Fibroblast of lung (primary cell): ENCODE measurements around the gene CLMP. TPM values are rescaled to one million over a fixed set of nuclear protein-coding genes. Genes with fewer than 3 reads are reported as not detected.

Source experiments
- DNase-seq, 2 donors: peaks; one replicate each; pipeline versions ENCODE4 v3.0.0 to v3.0.0-alpha.2; 2010; ENCODE audit warnings: low read depth in 2 of 2
- H2AFZ ChIP-seq: 2 replicates; pipeline ENCODE4 v1.5.1; 2012; ENCODE audit warnings: low read length, control low read depth, inconsistent platforms
- H3K27ac ChIP-seq: 2 replicates; pipeline ENCODE4 v1.5.1; 2011; ENCODE audit warnings: low read length, control low read depth; ENCODE audit not compliant: insufficient read depth
- H3K27me3 ChIP-seq: 2 replicates; pipeline ENCODE4 v1.5.1; 2011; ENCODE audit warnings: mild to moderate bottlenecking, low read length; ENCODE audit not compliant: control insufficient read depth, insufficient read depth
- H3K36me3 ChIP-seq: 2 replicates; pipeline ENCODE4 v1.5.1; 2011; ENCODE audit warnings: low read length; ENCODE audit not compliant: control insufficient read depth, insufficient read depth
- H3K4me1 ChIP-seq: 2 replicates; pipeline ENCODE4 v1.5.1; 2011; ENCODE audit warnings: low read length; ENCODE audit not compliant: control insufficient read depth, insufficient read depth; ENCODE audit errors: extremely low read depth
- H3K4me2 ChIP-seq: 2 replicates; pipeline ENCODE4 v1.5.1; 2011; ENCODE audit warnings: low read length, control low read depth; ENCODE audit not compliant: insufficient read depth; ENCODE audit errors: extremely low read depth
- H3K4me3 ChIP-seq, 4 experiments: fragments of 200-600 bp in 1 of 4; sonication (generic) in 1 of 4; replicated peaks in 1 of 4; 2 replicates each; pipeline ENCODE4 v1.5.1; 2011 to 2016; ENCODE audit warnings: low read length in 4 of 4, low read depth in 3 of 4, mild to moderate bottlenecking in 3 of 4, control low read depth in 2 of 4, inconsistent platforms in 1 of 4, mixed read lengths in 1 of 4; ENCODE audit not compliant: insufficient read depth in 1 of 4; ENCODE audit errors: control extremely low read depth in 1 of 4
- H3K79me2 ChIP-seq: 2 replicates; pipeline ENCODE4 v1.5.1; 2012; ENCODE audit warnings: mild to moderate bottlenecking, low read length, inconsistent platforms; ENCODE audit not compliant: control insufficient read depth, insufficient read depth
- H3K9ac ChIP-seq: 2 replicates; pipeline ENCODE4 v1.5.1; 2011; ENCODE audit warnings: mild to moderate bottlenecking, low read length, control low read depth; ENCODE audit not compliant: insufficient read depth
- H3K9me3 ChIP-seq: 2 replicates; pipeline ENCODE4 v1.5.1; 2012; ENCODE audit warnings: low read depth, low read length; ENCODE audit not compliant: control insufficient read depth, insufficient read depth
- H4K20me1 ChIP-seq: 2 replicates; pipeline ENCODE4 v1.5.1; 2011; ENCODE audit warnings: low read length; ENCODE audit not compliant: control insufficient read depth, insufficient read depth; ENCODE audit errors: extremely low read depth
- EZH2 ChIP-seq: IDR thresholded peaks from 2 replicates; pipeline ENCODE4 v1.5.1; 2012; ENCODE audit warnings: low read length, control low read depth, mild to moderate bottlenecking; ENCODE audit errors: missing control alignments
- polyA plus RNA-seq, 2 donors: library from polyadenylated mRNA; depleted of rRNA in 1 of 2; stranded (reverse) in 1 of 2; unstranded in 1 of 2; fragments of >200 nt; gene quantifications; 2 replicates each; pipeline ENCODE4 v1.2.1, GENCODE V29; 2011 to 2012; ENCODE audit warnings: missing spikeins in 1 of 2
- total RNA-seq: library from RNA; depleted of rRNA; stranded (reverse); fragments of >200 nt; gene quantifications from 2 replicates; pipeline ENCODE4 v1.2.1, GENCODE V29; 2014
- TF ChIP-seq, protein P1 (sequence below), 2 donors: IDR thresholded peaks in 1 of 2; conservative IDR thresholded peaks in 1 of 2; 1 replicate in 1 of 2; 2 replicates in 1 of 2; pipeline ENCODE4 v1.5.1; 2011 to 2012; ENCODE audit warnings: low read length in 2 of 2, control low read depth in 1 of 2, inconsistent platforms in 1 of 2, low read depth in 1 of 2, mild to moderate bottlenecking in 1 of 2

Gene CLMP
- total and polyA plus RNA-seq, 2 donors (not counting 1 experiment from before 2014, with no cell fraction given): 107 to 243 TPM

DNA sequence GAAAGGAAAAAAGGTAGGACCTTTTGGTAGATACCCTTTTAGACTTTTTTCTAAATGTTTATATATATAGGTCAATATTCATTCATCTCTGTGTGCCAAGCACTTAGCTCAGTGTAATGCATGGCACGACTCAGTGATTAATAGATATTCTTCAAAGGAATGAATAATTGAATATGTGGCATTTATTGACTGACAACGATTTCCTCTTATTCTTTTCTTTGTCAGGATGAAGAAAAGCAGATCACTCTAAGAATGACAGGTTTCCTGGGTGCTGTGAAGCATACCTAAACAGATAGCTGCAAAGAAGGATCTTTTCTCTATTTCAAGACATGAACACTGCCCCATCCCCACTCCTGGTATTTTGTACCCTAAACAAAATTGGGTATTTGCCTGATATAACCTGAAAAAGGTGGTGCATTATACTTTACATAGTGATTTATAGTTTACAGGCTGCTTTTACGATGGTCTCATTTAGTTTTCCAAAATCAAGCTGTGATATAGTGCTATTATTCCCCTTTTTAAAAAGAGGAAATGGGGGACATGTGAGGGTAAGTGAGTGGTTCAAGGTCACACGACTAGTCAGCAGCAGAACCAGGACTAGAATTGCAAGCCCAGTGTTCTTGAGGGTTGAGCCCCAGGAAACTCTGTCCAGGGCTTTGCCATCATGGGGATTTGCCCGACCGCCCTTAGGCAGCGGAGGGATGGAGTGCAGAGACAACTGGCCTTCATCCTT, 32.9 kb upstream of the CLMP start:
- no peak overlapping the region for H3K4me3 ChIP-seq
- H3K4me1 ChIP-seq: peaks cover 12% of the 10 kb centered on the region
- DNase-seq: no peak
- H3K9ac ChIP-seq: no peak overlapping the region
- no peak overlapping the region for H2AFZ ChIP-seq
- TF ChIP-seq, protein P1, sequence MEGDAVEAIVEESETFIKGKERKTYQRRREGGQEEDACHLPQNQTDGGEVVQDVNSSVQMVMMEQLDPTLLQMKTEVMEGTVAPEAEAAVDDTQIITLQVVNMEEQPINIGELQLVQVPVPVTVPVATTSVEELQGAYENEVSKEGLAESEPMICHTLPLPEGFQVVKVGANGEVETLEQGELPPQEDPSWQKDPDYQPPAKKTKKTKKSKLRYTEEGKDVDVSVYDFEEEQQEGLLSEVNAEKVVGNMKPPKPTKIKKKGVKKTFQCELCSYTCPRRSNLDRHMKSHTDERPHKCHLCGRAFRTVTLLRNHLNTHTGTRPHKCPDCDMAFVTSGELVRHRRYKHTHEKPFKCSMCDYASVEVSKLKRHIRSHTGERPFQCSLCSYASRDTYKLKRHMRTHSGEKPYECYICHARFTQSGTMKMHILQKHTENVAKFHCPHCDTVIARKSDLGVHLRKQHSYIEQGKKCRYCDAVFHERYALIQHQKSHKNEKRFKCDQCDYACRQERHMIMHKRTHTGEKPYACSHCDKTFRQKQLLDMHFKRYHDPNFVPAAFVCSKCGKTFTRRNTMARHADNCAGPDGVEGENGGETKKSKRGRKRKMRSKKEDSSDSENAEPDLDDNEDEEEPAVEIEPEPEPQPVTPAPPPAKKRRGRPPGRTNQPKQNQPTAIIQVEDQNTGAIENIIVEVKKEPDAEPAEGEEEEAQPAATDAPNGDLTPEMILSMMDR (conservative IDR thresholded peaks at IDR 0.05 in 1 of 2, IDR thresholded peaks at IDR 0.05 in 1 of 2; ENCODE audit: low read depth in 1 of 2, low read length in 2 of 2): no peak
- no peak for TF ChIP-seq EZH2
- no peaks in the 10 kb centered on the region for H3K36me3 ChIP-seq
- H3K27ac ChIP-seq: no peak overlapping the region
- H3K27me3 ChIP-seq: no peaks in the 10 kb centered on the region
- no peak overlapping the region for H3K4me2 ChIP-seq
- H3K79me2 ChIP-seq: no peaks in the 10 kb centered on the region
- no peaks in the 10 kb centered on the region for H3K9me3 ChIP-seq
- no peaks in the 10 kb centered on the region for H4K20me1 ChIP-seq

DNA sequence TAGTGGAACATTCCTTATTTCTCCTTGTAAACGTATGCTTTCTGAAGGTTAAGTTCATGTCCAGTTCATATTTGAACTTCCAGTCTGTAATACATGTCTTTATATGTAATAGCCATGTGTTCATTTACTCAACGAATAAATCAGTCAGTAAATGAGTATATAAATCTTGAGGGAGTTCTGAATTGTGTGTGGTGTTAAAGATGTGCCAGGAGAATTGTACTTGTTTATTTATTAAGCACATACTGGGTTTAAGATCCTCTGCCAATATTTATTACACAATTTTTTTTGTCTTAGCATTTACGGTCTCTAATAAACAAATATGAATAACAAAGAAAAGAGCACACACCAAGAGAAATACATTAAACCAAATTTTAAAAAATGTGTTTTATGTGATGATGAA, 26.5 kb upstream of the CLMP start:
- H3K4me3 ChIP-seq: no peak overlapping the region
- H3K27ac ChIP-seq: no peak overlapping the region
- peaks cover 7% of the 10 kb centered on the region for H3K4me1 ChIP-seq
- no peak overlapping the region for H3K4me2 ChIP-seq
- no peaks in the 10 kb centered on the region for H3K36me3 ChIP-seq
- H2AFZ ChIP-seq: no peak overlapping the region
- no peaks in the 10 kb centered on the region for H4K20me1 ChIP-seq
- TF ChIP-seq, protein P1 (conservative IDR thresholded peaks at IDR 0.05 in 1 of 2, IDR thresholded peaks at IDR 0.05 in 1 of 2; ENCODE audit: low read depth in 1 of 2, low read length in 2 of 2): no peak
- no peak for TF ChIP-seq EZH2
- peak in 1 of 2 donors; percentile 52 for DNase-seq
- no peak overlapping the region for H3K9ac ChIP-seq
- H3K9me3 ChIP-seq: no peaks in the 10 kb centered on the region
- H3K79me2 ChIP-seq: no peaks in the 10 kb centered on the region
- H3K27me3 ChIP-seq: no peaks in the 10 kb centered on the region

DNA sequence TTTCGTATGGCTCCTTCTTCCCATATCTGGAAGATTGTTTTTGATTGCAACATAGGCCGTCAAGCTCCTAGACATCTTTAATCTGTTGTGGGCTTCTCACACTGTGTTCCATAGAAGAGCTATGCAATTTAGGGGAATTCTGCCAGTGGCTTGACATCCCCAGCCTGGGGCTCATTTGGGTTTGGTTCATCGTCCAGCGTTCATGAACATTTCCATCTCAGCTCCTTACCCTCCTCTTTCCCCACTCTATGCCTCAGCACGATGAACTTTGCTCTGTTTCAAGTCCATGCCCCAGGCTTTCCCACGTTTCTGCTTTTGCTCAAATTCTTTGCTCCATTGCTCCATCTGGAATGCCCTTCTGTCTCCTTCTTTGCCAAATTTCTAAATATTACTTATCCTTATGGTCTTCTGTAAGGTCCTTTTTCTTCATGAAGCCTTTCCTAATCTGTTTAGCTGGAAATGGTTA, 26.1 kb upstream of the CLMP start:
- no peaks in the 10 kb centered on the region for H3K36me3 ChIP-seq
- H3K27me3 ChIP-seq: no peaks in the 10 kb centered on the region
- H2AFZ ChIP-seq: no peak overlapping the region
- H3K79me2 ChIP-seq: no peaks in the 10 kb centered on the region
- H3K9me3 ChIP-seq: no peaks in the 10 kb centered on the region
- TF ChIP-seq, protein P1 (conservative IDR thresholded peaks at IDR 0.05 in 1 of 2, IDR thresholded peaks at IDR 0.05 in 1 of 2; ENCODE audit: low read depth in 1 of 2, low read length in 2 of 2): no peak
- no peak for TF ChIP-seq EZH2
- no peaks in the 10 kb centered on the region for H4K20me1 ChIP-seq
- peaks cover 7% of the 10 kb centered on the region for H3K4me1 ChIP-seq
- H3K4me3 ChIP-seq: no peak overlapping the region
- peak in 1 of 2 donors; percentile 96 for DNase-seq
- no peak overlapping the region for H3K4me2 ChIP-seq
- H3K9ac ChIP-seq: no peak overlapping the region
- H3K27ac ChIP-seq: no peak overlapping the region
